HG03521 (cell line): ENCODE measurements around the gene ANKRD27.
"Not testable (repeated sequence)": the region's sequence is repeated elsewhere in the genome, so short reads cannot be mapped to it uniquely, and the experiment has no call there.

Experiments used
- ATAC-seq: cut with Tn5 transposase; IDR thresholded peaks from one replicate; pipeline ENCODE4 v1.9.1; 2021; ENCODE audit warnings: mild to moderate bottlenecking, moderate library complexity; ENCODE audit not compliant: unreplicated experiment

ANKRD27 gene

DNA sequence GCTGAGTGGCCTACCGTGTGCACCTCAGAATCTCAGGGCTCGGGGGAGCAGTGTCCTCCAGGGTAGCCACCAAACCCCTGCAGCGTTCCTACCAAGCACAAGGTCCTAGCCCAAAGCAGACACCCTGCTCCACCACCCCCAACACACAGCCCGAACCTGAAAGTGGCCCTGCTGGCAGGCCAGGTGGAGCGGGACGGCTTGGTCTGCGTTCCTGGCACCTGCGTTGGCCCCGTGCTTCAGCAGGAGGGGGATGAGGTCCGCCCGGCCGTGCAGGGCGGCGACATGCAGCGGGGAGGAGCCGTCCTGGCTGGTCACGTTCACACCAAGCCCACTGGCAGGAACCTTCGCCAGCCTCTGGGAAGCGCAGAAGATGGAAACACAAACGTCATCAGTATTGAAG lies 67.5 kb downstream of the ANKRD27 start:
- ATAC-seq: no peak

DNA sequence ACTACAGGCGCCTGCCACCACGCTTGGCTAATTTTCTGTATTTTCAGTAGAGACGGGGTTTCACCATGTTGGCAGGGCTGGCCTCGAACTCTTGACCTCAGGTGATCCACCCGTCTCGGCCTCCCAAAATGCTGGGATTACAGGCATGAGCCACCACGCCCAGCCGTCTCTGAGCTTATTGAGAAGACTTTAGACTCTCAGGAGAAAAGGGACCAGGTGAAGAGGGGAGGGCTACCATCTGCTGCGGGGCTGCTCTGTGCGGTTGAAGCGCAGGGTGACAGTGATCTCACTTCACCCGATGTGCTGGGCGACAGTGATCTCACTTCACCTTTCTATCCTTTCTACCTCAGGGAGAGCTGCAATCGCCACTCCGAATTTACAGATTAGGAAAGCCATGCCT lies 68.7 kb downstream of the ANKRD27 start:
- no peak for ATAC-seq

DNA sequence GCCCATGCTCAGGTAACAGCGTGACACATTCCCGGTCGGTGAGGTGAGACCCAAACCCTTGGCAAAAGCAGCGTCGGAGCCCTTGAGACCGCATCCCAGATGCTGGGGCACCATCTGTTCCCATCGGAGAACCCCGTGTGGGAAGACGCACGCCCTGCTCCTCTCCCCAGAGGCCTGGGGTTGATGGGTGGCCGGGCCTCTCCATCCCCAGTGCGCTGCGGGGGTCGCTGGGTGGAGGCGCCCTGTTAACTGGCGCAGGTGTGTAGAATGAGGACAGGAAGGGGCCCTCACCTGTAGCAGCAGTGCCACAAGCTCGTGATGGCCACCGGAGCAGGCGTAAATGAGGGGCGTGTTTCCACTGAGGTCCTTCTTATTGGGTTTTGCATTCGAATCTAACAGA lies 69.4 kb downstream of the ANKRD27 start:
- ATAC-seq: no peak

DNA sequence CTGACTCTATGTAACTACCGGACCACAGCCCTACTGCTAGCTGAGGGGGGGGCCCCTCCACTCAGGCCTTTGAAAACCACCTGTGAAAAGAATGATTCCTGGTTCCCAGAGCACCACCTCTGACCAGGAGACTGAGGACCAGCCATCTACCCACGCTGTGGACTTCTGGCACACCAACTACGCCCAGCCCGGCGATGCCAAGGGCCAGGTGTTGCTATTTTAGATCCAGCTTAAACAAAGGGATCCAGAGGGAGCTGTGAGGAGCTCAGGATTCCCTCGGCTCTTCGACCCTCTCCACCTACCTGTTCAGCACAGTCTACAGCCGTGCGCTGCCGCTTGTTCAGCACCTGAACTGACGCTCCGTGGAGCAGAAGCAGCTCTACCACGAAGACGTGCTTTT lies 71.0 kb downstream of the ANKRD27 start:
- ATAC-seq: no peak

DNA sequence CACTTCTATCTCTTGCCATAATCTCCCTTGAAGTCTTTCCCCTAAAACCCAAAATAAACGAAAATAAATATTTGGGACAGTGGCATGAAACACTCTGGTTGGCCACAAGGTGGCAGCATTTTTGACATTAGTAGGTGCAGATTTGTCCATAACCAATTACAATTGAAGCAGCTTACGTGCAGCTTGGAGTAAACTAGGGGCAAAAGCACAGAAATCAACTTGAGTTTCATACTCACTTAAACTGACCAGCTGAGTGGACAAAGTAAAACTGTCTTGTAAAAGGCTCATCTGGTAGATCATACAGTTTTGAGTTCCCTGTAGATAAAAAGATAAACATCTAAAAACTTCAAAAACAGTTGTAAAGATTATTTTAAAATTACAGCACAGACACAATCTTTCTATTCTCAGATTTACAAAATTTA lies 75.2 kb downstream of the ANKRD27 start:
- ATAC-seq: no peak

DNA sequence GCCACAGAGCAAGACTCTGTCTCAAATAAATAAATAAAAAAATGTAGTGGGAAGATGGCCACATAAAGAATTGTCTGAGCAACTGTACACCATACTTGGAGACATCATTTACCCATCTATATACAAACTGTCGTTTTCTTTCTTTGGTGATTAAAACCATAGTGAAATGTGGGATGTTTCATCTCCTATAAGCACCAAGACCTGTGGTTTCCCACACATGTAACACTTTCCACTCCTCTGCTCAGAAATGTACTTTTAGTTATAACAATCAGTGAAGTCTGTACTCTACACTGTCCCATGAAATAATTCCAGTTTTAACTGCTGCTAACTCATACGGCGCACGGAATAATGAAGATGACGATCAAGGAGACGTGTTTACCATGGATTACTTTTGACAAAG lies 75.7 kb downstream of the ANKRD27 start:
- ATAC-seq: no peak

DNA sequence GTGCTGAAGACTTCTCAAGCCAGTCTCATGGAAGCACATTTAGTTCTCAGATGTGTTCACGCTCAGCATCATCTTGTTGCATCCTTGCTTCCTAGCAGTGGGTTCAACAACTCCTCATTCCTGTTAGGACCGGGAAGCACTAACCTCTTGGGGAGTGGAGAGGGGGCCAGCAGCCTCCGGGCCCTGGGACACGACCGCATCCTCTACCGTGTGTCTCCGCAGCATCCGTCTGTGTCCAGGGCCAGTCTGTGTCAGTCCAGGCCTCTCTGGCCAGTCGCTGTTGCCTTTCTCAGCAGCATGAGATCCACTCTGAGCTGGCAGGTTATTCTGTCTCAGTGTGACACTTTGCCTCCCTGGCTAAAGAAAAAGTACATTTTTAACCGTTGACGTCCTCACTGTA lies 77.0 kb downstream of the ANKRD27 start:
- no peak for ATAC-seq

DNA sequence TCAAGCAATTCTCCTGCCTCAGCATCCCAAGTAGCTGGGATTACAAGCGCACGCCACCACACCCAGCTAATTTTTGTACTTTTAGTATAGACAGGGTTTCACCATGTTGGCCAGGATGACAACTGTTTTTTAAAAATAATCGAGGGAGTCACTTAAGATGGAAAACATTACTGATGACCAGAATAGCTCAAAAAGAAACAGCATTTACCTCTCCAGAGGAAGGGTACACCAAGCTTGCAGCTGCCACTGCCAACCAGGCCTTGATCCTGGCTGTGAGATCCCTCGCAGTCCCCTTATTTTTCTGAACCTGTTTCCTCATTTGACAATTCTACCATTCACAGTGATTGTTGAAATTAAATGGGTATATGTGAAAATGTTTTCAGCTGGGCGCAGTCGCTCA lies 79.5 kb downstream of the ANKRD27 start:
- no peak for ATAC-seq

DNA sequence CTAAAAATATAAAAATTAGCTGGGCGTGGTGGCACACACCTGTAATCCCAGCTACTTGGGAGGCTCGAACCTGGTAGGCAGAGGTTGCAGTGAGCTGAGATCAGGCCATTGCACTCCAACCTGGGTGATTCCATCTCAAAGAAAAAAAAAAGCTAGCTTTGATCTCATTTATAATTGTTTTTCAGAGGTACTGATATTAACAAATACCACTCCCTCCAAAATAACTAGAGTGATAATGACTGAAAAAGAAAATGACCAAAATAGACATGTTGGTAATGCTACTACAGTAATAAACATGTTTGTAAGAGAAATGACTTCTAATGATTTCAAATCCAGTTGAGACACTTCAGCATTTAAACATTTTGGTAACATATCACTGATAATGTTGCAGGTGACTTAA lies 81.0 kb downstream of the ANKRD27 start:
- ATAC-seq: no peak

DNA sequence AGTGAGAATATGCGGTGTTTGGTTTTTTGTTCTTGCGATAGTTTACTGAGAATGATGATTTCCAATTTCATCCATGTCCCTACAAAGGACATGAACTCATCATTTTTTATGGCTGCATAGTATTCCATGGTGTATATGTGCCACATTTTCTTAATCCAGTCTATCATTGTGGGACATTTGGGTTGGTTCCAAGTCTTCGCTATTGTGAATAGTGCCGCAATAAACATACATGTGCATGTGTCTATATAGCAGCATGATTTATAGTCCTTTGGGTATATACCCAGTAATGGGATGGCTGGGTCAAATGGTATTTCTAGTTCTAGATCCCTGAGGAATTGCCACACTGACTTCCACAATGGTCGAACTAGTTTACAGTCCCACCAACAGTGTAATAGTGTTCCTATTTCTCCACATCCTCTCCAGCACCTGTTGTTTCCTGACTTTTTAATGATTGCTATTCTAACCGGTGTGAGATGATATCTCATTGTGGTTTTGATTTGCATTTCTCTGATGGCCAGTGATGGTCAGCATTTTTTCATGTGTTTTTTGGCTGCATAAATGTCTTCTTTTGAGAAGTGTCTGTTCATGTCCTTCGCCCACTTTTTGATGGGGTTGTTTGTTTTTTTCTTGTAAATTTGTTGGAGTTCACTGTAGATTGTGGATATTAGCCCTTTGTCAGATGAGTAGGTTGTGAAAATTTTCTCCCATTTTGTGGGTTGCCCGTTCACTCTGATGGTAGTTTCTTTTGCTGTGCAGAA lies 87.1 kb downstream of the ANKRD27 start:
- ATAC-seq: not testable (repeated sequence)

DNA sequence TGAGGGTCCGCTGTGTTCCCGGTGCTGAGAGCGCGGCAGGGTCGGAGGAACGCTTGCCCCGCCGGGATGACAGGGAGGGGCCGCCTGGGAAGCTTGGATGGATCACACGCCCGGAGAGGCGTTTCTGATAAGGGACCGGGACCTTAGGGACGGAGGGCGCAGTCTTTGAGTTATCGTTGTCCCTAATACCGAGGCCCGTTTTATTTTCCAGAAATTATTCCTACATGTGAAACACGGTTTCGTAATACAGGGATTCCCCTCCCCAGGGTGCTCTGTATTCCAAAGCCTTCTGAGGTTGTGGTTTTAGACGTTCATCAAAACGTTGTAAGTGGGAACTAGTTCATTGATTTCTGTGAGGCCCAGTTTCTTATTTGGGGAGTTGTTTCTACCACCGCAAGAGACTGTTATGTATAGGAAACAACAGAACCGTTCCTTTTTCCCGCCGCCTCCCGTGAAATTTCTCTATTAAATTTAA lies 93.2 kb downstream of the ANKRD27 start:
- ATAC-seq: no peak

DNA sequence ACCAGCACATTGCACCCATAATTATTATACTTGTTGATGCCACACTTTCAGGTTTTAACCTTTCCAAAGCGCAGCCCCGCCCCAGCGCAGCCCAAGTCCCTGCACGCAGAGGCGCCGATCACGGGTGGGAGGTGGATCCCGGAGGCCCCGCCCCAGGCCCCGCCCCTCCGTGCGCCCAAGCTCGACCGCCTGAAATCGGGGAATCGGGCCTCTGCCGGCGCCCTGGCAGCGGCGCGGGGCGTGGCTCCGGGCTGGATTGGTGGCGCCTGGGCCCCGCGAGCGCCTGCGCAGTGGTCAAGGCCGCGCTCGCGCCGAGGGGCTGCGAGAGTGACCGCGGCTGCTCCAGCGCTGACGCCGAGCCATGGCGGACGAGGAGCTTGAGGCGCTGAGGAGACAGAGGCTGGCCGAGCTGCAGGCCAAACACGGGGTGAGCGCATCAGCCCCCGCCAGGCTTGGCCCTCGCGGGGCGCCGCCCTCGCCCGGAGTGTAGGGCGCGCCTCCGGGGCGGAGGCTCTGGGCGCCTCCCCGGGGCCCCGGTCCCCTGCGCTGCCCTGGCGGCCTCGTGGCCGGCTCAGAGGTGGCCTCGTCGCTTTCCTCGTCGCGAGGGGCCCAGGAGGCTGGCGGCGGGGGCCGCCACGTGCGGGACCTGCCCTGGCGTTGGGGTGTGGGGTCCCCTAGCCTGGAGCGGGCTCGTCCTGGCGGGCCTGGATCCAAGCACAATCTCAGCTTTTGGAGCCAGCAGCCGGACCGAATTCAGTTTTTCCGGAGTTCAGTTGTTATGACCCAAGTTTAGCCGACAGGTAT lies 93.9 kb downstream of the ANKRD27 start, which contains the start of gene PDCD5:
Gene PDCD5, plus strand, starts transcription at position 290 of the 804 bp plus-strand sequence. Its CDS starts 72 bp downstream, at position 362.
- ATAC-seq: peak; percentile 82

DNA sequence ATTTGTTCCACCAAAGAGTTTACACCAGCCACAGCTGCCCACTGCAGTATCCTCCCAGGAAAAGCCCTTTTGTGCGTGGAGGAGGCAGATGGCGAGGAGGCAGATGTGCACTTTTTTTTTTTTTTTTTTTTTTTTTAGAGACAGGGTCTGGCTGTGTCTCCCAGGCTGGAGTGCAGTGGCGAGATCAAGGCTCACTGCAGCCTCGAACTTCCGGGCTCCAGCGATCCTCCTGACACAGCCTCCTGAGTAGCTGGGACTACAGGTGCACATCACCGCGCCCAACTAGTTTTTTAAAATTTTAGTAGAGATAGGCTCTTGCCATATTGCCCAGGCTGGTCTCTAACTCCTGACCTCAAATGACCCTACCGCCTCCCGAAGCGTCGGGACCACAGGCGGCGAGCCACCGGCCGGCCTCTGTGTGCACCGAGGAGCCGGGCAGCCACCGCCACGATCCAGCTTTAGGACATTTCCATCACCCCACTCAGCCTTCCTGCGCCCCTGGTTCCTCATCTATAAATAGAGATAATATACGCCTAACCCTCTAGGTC lies 94.6 kb downstream of the ANKRD27 start:
- ATAC-seq: peak; percentile 19

DNA sequence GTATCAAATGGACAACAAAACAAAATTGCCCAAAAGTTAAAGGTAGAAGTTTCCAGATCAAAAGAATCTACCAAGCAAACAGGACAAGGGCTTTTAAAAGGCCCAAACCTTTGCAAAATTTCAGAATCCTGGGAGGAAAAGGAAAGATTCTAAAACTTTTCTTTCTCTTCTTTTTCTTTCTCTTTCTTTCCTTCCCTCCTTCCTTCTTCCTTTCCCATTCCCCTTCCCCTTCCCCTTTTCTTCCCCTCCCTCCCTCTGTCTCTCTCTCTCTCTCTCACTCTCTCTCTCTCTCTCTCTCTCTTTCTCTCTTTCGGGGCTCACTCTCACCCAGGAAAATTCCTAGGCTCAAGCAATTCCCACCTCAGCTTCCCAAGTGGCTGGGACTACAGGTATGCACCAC lies 98.2 kb downstream of the ANKRD27 start:
- no peak for ATAC-seq

DNA sequence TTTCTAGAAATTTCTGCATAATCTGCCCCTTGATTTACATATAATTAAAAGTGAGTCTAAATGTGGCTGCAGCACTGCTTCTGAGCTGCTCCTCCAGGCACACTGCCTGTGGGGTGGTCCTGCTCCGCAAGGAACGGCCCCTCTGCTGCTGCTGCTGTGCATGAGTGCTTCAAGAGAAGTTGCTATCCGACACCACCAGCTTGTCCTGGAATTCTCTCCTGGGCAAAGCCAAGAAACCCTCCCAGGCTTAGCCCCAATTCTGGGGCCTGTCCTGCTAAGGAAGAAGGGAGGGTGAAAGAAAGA lies 101.5 kb downstream of the ANKRD27 start:
- no peak for ATAC-seq

DNA sequence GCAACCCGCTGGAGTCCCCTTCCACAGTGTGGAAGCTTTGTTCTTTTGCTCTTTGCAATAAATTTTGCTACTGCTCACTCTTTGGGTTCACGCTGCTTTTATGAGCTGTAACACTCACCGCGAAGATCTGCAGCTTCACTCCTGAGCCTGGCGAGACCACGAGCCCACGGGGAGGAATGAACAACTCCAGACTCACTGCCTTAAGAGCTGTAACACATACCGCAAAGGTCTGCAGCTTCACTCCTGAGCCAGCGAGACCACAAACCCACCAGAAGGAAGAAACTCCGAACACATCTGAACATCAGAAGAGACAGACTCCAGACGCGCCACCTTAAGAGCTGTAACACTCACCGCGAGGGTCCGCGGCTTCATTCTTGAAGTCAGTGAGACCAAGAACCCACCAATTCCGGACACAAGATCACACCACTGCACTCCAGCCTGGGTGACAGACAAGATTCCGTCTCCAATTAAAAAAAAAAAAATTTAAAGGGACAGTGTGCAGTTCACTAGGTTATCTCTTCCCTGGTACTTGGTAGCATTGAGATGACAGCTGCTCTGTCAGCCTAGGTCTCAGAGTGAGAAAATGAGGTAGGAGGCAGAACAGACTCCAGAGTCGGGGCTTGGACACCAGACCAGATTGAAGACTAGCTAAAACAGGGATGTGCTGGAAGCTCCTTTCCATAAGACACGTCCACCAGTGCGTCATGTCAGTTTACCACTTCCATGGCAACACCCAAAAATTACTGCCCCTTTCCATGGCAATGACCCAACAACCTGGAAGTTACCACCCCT lies 102.1 kb downstream of the ANKRD27 start:
- ATAC-seq: not testable (repeated sequence)

DNA sequence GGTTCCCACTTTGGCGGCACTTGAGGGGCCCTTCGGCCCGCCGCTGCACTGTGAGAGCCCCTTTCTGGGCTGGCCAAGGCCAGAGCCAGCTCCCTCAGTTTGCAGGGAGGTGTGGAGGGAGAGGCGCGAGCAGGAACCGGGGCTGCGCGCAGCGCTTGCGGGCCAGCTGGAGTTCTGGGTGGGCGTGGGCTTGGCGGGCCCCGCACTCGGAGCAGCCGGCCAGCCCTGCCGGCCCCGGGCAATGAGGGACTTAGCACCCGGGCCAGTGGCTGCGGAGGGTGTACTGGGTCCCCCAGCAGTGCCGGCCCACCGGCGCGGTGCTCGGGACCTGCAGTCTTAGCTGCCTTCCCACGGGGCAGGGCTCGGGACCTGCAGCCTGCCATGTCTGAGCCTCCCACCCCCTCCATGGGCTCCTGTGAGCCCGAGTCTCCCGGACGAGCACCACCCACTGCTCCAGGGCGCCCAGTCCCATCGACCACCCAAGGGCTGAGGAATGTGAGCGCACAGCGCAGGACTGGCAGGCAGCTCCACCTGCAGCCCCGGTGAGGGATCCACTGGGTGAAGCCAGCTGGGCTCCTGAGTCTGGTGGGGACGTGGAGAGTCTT lies 103.4 kb downstream of the ANKRD27 start:
- ATAC-seq: not testable (repeated sequence)

DNA sequence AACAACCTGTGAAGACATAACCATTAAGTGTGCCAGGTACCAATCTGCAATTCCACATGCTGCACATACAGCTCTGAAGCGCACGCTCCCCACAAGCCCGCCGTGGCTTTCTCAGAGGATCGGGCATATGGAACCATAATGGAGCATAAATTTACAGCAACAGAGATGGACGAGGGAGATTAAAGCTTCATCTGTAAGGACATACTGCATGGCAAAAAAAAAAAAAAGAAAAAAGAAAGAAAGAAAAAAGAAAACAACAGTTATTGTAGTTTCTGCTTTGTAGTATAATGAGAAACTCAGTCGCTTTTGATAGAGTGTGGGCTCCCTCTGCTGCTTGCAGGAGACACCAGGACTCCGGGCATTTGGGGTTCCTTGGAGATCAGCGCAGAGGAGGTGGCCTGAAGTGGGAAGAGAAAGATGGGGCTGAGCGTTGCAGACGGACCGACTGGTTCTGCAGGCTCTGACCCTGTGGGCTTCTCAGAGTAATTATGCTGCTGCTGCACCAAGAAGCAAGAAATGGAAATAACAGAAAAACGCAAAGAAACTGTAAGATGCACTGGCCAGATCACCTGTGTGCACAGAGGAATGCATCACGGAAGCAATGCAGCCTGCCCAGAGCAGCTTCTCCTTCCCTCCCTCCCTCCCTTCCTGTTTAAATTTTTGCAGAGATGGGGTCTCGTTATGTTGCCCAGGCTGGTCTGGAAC lies 104.7 kb downstream of the ANKRD27 start:
- ATAC-seq: no peak

DNA sequence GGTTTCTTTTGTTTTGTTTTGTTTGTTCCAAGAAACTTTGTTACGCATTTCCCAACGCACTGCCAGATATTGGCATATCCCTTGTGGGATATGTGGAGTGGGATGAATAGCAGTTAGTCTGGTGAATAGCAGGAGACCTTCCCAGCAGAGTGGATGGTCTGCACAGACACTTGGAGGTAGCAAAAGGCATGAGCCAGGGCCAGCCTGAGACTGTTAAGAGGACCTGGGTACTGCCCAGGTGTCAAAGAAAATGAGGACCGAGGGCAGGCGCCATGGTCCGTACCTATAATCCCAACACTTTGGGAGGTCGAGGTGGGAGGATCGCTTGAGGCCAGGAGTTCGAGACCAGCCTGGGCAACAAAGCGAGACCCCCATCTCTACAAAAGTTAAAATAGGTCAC lies 107.5 kb downstream of the ANKRD27 start:
- ATAC-seq: no peak

DNA sequence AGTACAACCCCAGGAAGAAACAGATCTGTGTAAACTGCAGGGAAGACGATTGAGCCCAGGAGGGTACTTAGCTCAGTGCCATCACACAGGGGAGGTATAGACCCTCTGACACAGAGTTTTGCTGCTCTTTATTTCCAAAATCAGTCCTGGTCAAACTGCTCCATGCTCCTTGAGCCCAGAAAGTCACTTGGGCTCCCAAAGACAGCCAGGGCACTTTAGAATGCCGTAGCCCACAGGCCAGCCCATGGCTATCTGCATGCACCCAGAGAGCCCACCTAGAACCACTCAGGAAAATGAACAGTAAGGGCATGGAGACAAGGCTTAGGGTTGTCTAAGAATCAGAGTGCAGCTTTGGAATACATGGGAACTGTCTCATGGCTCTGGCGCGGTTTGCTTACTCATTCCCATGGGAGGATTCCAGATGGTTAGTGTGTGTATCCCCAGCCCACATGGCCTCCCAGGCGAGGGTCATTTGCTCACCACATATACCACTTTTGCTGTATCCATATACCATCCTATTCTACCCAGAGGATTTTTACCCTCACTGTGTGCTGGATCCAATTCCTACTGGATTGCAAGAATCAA lies 108.6 kb downstream of the ANKRD27 start:
- ATAC-seq: no peak
